GM12872 (cell line): Measurements from ENCODE around the gene BHMT2.

Source experiments
- CTCF ChIP-seq: IDR thresholded peaks from 3 replicates; pipeline ENCODE4 v1.5.1; 2011; ENCODE audit warnings: low read depth, mild to moderate bottlenecking, low read length, moderate library complexity; ENCODE audit not compliant: insufficient read depth

Gene BHMT2

GRCh38 chr5:79030663-79031484 is 38.7 kb upstream of the BHMT2 start:
- TF ChIP-seq CTCF: no peak

- TF ChIP-seq CTCF: no peak
These were observed 38.1 kb upstream of the BHMT2 start for GRCh38 chr5:79031485-79031867.

- no peak for TF ChIP-seq CTCF
These were observed 37.4 kb upstream of the BHMT2 start for GRCh38 chr5:79032031-79032695.

GRCh38 chr5:79032782-79033181 is 36.8 kb upstream of the BHMT2 start:
- TF ChIP-seq CTCF: no peak

- TF ChIP-seq CTCF: no peak
These were observed 34.3 kb upstream of the BHMT2 start for GRCh38 chr5:79035237-79035636.

GRCh38 chr5:79036769-79037168 is 32.8 kb upstream of the BHMT2 start:
- TF ChIP-seq CTCF: no peak

GRCh38 chr5:79042188-79042587 is 27.4 kb upstream of the BHMT2 start:
- TF ChIP-seq CTCF: no peak
